SK-N-SH (cell line): Measurements from ENCODE around the gene CLIC4.

Experiments
- EP300 ChIP-seq, 2 experiments: IDR thresholded peaks; 2 replicates each; pipeline versions ENCODE4 v1.4.0 to v1.6.1; 2012; ENCODE audit warnings: borderline replicate concordance in 1 of 2, low read depth in 1 of 2, low read length in 1 of 2
- EZH2phosphoT487 ChIP-seq: fragments of 200-600 bp; sonication (generic); IDR thresholded peaks from 2 replicates; pipeline ENCODE4 v1.6.1; 2017; ENCODE audit warnings: low read depth, mixed run types, mild to moderate bottlenecking, antibody characterized with exemption, moderate library complexity, borderline replicate concordance
- MXI1 ChIP-seq: IDR thresholded peaks from 2 replicates; pipeline ENCODE4 v1.6.1; 2012; ENCODE audit warnings: mild to moderate bottlenecking, low read depth, low read length, improper control_type of control experiment
- NRF1 ChIP-seq: IDR thresholded peaks from 2 replicates; pipeline ENCODE4 v1.6.1; 2012; ENCODE audit warnings: low read depth, mild to moderate bottlenecking, low read length
- POLR2AphosphoS5 ChIP-seq: IDR thresholded peaks from 2 replicates; pipeline ENCODE4 v1.6.1; 2012; ENCODE audit warnings: low read depth, low read length
- RAD21 ChIP-seq: IDR thresholded peaks from 2 replicates; pipeline ENCODE4 v1.6.1; 2012; ENCODE audit warnings: mild to moderate bottlenecking, low read length
- RCOR1 ChIP-seq: fragments of 150-350 bp; IDR thresholded peaks from 2 replicates; pipeline ENCODE4 v1.6.1; 2017; ENCODE audit warnings: antibody characterized with exemption, low read length
- RFX5 ChIP-seq: IDR thresholded peaks from 2 replicates; pipeline ENCODE4 v1.6.1; 2012; ENCODE audit warnings: mild to moderate bottlenecking, improper control_type of control experiment, low read length
- TAF1 ChIP-seq: IDR thresholded peaks from 2 replicates; pipeline ENCODE4 v1.6.1; 2012; ENCODE audit warnings: low read depth, mild to moderate bottlenecking, low read length, moderate library complexity, borderline replicate concordance
- YY1 ChIP-seq: IDR thresholded peaks from 2 replicates; pipeline ENCODE4 v1.4.0; 2012; ENCODE audit warnings: low read depth, mild to moderate bottlenecking
- TF ChIP-seq, protein P1 (sequence below): fragments of 200-600 bp; sonication (generic); IDR thresholded peaks from 2 replicates; pipeline ENCODE4 v1.6.1; 2017; ENCODE audit warnings: antibody characterized with exemption, mild to moderate bottlenecking, moderate library complexity
- TF ChIP-seq, protein P2 (sequence below): IDR thresholded peaks from 2 replicates; pipeline ENCODE4 v1.6.1; 2012; ENCODE audit warnings: mild to moderate bottlenecking, low read depth, low read length, moderate library complexity
- TF ChIP-seq, protein P3 (sequence below): fragments of 150-350 bp; IDR thresholded peaks from 2 replicates; pipeline ENCODE4 v1.6.1; 2017; ENCODE audit warnings: antibody characterized with exemption, low read length, low read depth, borderline replicate concordance

DNA sequence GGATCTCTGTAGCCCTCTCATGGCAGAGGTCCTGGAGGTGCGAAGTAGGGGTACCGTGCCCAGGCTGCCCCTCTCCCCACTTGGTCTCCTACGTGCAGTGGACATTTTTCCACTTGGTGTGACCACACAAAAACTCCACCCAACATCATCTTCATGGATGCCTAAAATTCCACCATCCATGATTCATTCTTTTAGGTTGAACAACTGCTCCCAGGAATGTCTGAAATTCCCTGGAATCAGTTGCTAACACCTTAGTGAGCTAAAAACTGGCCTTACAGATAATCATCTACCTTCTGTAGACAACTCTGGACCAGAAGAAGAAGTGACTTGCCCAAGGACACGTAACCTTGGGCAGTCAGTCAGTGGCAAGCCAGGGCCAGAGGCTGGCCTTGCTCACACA, 32.1 kb upstream of the CLIC4 start:
- TF ChIP-seq, protein P1, sequence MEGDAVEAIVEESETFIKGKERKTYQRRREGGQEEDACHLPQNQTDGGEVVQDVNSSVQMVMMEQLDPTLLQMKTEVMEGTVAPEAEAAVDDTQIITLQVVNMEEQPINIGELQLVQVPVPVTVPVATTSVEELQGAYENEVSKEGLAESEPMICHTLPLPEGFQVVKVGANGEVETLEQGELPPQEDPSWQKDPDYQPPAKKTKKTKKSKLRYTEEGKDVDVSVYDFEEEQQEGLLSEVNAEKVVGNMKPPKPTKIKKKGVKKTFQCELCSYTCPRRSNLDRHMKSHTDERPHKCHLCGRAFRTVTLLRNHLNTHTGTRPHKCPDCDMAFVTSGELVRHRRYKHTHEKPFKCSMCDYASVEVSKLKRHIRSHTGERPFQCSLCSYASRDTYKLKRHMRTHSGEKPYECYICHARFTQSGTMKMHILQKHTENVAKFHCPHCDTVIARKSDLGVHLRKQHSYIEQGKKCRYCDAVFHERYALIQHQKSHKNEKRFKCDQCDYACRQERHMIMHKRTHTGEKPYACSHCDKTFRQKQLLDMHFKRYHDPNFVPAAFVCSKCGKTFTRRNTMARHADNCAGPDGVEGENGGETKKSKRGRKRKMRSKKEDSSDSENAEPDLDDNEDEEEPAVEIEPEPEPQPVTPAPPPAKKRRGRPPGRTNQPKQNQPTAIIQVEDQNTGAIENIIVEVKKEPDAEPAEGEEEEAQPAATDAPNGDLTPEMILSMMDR = no peak
- TF ChIP-seq POLR2AphosphoS5 (no peak), NRF1 (no peak), YY1 (no peak), TAF1 (no peak), RFX5 (no peak), RAD21 (no peak), EZH2phosphoT487 (no peak), RCOR1 (no peak), EP300 (IDR thresholded peaks at IDR 0.05; ENCODE audit: borderline replicate concordance in 1 of 2, low read depth in 1 of 2, low read length in 1 of 2) (no peak), MXI1 (no peak)
- TF ChIP-seq, protein P2, sequence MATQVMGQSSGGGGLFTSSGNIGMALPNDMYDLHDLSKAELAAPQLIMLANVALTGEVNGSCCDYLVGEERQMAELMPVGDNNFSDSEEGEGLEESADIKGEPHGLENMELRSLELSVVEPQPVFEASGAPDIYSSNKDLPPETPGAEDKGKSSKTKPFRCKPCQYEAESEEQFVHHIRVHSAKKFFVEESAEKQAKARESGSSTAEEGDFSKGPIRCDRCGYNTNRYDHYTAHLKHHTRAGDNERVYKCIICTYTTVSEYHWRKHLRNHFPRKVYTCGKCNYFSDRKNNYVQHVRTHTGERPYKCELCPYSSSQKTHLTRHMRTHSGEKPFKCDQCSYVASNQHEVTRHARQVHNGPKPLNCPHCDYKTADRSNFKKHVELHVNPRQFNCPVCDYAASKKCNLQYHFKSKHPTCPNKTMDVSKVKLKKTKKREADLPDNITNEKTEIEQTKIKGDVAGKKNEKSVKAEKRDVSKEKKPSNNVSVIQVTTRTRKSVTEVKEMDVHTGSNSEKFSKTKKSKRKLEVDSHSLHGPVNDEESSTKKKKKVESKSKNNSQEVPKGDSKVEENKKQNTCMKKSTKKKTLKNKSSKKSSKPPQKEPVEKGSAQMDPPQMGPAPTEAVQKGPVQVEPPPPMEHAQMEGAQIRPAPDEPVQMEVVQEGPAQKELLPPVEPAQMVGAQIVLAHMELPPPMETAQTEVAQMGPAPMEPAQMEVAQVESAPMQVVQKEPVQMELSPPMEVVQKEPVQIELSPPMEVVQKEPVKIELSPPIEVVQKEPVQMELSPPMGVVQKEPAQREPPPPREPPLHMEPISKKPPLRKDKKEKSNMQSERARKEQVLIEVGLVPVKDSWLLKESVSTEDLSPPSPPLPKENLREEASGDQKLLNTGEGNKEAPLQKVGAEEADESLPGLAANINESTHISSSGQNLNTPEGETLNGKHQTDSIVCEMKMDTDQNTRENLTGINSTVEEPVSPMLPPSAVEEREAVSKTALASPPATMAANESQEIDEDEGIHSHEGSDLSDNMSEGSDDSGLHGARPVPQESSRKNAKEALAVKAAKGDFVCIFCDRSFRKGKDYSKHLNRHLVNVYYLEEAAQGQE = no peak
- TF ChIP-seq, protein P3, sequence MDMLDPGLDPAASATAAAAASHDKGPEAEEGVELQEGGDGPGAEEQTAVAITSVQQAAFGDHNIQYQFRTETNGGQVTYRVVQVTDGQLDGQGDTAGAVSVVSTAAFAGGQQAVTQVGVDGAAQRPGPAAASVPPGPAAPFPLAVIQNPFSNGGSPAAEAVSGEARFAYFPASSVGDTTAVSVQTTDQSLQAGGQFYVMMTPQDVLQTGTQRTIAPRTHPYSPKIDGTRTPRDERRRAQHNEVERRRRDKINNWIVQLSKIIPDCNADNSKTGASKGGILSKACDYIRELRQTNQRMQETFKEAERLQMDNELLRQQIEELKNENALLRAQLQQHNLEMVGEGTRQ = no peak
